Measurements from ENCODE around the gene C1QL4. TPM values are rescaled to one million over a fixed set of nuclear protein-coding genes. Genes with fewer than 3 reads are reported as not detected.

C1QL4 gene
- polyA plus RNA-seq, 1 donor from 2014 or later: 13.7 TPM

DNA sequence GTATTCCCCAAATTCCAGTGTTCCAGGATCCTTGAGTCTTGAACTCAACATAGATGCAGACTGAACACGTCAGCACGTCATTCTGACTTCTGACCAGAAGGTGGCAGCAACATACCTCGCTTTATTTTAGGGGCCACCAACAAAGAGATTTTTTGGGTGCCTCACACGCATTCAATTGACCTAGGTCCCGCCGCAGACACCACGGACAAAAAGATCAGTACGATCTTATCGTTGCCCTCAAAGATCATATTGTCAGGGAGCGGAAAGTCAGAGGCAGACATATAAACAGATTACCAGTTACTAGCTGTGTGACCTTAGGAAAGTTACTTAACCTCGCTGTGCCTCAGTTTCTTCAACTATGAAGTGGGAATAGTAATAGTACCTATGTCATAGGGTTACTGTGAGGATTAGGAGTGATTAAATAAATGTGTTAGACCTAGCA, 48.6 kb downstream of the C1QL4 start:
- Histone ChIP-seq H3F3A (ENCODE audit: insufficient read depth, low read length, poor library complexity, severe bottlenecking) (no peaks in the 10 kb centered on the region), H3K9me2 (ENCODE audit: insufficient read depth, low read length) (no peaks in the 10 kb centered on the region), H3K79me2 (replicated peaks; ENCODE audit: insufficient read depth, low read length) (no peaks in the 10 kb centered on the region), H3K36me3 (ENCODE audit: insufficient read depth, low read length) (no peaks in the 10 kb centered on the region), H2AFZ (ENCODE audit: low read depth, low read length) (no peak overlapping the region), H3K4me3 (ENCODE audit: low read length) (no peak overlapping the region), H3K27me3 (ENCODE audit: insufficient read depth, low read depth, low read length) (peaks cover 7% of the 10 kb centered on the region), H3K4me2 (ENCODE audit: low read length) (no peak overlapping the region), H3K27ac (ENCODE audit: low read length) (no peak overlapping the region), H3K9me3 (ENCODE audit: low read length) (no peaks in the 10 kb centered on the region), H3K9ac (ENCODE audit: low read length) (no peak overlapping the region), H4K20me1 (ENCODE audit: insufficient read depth) (no peaks in the 10 kb centered on the region)
- TF ChIP-seq EP300 (conservative IDR thresholded peaks at IDR 0.05; ENCODE audit: poor library complexity, severe bottlenecking) (no peak), TAF1 (IDR thresholded peaks at IDR 0.05; ENCODE audit: low read depth) (no peak), SMC3 (conservative IDR thresholded peaks at IDR 0.05; ENCODE audit: poor library complexity) (peak; percentile 88), POLR2AphosphoS5 (IDR thresholded peaks at IDR 0.05) (no peak), EZH2 (IDR thresholded peaks at IDR 0.05; ENCODE audit: borderline replicate concordance, insufficient read depth, low read length, poor library complexity, severe bottlenecking) (no peak), MXI1 (conservative IDR thresholded peaks at IDR 0.05; ENCODE audit: poor library complexity, severe bottlenecking) (no peak), RAD21 (conservative IDR thresholded peaks at IDR 0.05) (peak; percentile 92)
- TF ChIP-seq, protein P1, sequence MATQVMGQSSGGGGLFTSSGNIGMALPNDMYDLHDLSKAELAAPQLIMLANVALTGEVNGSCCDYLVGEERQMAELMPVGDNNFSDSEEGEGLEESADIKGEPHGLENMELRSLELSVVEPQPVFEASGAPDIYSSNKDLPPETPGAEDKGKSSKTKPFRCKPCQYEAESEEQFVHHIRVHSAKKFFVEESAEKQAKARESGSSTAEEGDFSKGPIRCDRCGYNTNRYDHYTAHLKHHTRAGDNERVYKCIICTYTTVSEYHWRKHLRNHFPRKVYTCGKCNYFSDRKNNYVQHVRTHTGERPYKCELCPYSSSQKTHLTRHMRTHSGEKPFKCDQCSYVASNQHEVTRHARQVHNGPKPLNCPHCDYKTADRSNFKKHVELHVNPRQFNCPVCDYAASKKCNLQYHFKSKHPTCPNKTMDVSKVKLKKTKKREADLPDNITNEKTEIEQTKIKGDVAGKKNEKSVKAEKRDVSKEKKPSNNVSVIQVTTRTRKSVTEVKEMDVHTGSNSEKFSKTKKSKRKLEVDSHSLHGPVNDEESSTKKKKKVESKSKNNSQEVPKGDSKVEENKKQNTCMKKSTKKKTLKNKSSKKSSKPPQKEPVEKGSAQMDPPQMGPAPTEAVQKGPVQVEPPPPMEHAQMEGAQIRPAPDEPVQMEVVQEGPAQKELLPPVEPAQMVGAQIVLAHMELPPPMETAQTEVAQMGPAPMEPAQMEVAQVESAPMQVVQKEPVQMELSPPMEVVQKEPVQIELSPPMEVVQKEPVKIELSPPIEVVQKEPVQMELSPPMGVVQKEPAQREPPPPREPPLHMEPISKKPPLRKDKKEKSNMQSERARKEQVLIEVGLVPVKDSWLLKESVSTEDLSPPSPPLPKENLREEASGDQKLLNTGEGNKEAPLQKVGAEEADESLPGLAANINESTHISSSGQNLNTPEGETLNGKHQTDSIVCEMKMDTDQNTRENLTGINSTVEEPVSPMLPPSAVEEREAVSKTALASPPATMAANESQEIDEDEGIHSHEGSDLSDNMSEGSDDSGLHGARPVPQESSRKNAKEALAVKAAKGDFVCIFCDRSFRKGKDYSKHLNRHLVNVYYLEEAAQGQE (IDR thresholded peaks at IDR 0.05; ENCODE audit: borderline replicate concordance): no peak
- TF ChIP-seq, protein P2, sequence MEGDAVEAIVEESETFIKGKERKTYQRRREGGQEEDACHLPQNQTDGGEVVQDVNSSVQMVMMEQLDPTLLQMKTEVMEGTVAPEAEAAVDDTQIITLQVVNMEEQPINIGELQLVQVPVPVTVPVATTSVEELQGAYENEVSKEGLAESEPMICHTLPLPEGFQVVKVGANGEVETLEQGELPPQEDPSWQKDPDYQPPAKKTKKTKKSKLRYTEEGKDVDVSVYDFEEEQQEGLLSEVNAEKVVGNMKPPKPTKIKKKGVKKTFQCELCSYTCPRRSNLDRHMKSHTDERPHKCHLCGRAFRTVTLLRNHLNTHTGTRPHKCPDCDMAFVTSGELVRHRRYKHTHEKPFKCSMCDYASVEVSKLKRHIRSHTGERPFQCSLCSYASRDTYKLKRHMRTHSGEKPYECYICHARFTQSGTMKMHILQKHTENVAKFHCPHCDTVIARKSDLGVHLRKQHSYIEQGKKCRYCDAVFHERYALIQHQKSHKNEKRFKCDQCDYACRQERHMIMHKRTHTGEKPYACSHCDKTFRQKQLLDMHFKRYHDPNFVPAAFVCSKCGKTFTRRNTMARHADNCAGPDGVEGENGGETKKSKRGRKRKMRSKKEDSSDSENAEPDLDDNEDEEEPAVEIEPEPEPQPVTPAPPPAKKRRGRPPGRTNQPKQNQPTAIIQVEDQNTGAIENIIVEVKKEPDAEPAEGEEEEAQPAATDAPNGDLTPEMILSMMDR (IDR thresholded peaks at IDR 0.05; ENCODE audit: poor library complexity, severe bottlenecking): peak; percentile 95

DNA sequence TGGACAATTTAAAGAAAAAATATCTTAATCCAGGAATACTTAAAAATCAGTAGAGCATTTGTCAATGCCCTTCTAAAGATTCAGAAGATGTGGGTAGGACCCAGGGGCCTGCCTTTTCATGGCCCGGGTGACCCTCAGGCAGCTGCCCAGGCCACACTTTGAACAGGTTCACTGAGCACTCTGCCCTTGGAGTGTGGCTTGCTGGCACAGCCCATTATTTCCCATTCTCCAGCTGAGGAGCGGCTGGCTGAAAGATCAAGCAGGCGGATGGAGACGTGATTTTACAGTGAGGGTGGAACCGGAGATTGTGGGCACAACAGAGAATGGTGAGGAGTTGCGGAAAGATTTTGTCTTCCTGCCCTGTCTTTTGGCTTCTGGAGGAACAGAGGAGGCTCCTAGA, 49.1 kb downstream of the C1QL4 start:
- H3K9me2 ChIP-seq (ENCODE audit: insufficient read depth, low read length): no peaks in the 10 kb centered on the region
- H3K9ac ChIP-seq (ENCODE audit: low read length): no peak overlapping the region
- H4K20me1 ChIP-seq (ENCODE audit: insufficient read depth): no peaks in the 10 kb centered on the region
- H3K27me3 ChIP-seq (ENCODE audit: insufficient read depth, low read depth, low read length): peaks cover 1% of the 10 kb centered on the region
- no peaks in the 10 kb centered on the region for H3K9me3 ChIP-seq (ENCODE audit: low read length)
- H3K27ac ChIP-seq (ENCODE audit: low read length): no peak overlapping the region
- no peak for TF ChIP-seq EZH2 (IDR thresholded peaks at IDR 0.05; ENCODE audit: borderline replicate concordance, insufficient read depth, low read length, poor library complexity, severe bottlenecking)
- no peak for TF ChIP-seq RAD21 (conservative IDR thresholded peaks at IDR 0.05)
- no peak for TF ChIP-seq TAF1 (IDR thresholded peaks at IDR 0.05; ENCODE audit: low read depth)
- TF ChIP-seq POLR2AphosphoS5 (IDR thresholded peaks at IDR 0.05): no peak
- TF ChIP-seq, protein P1 (IDR thresholded peaks at IDR 0.05; ENCODE audit: borderline replicate concordance): no peak
- H2AFZ ChIP-seq (ENCODE audit: low read depth, low read length): no peak overlapping the region
- H3F3A ChIP-seq (ENCODE audit: insufficient read depth, low read length, poor library complexity, severe bottlenecking): no peaks in the 10 kb centered on the region
- no peak overlapping the region for H3K4me3 ChIP-seq (ENCODE audit: low read length)
- no peaks in the 10 kb centered on the region for H3K36me3 ChIP-seq (ENCODE audit: insufficient read depth, low read length)
- H3K4me2 ChIP-seq (ENCODE audit: low read length): no peak overlapping the region
- H3K79me2 ChIP-seq (replicated peaks; ENCODE audit: insufficient read depth, low read length): no peaks in the 10 kb centered on the region
